Stimulated activated CD4-positive, alpha-beta T cell treated with anti-CD3 and anti-CD28 coated beads, Interleukin-1b, Interleukin-23, amount 100 ng/mL, for 4 hours (primary cell): ENCODE results near the gene CDSN.
"Not testable (repeated sequence)": the region's sequence is repeated elsewhere in the genome, so short reads cannot be mapped to it uniquely, and the experiment has no call there.

Experiments
- DNase-seq, 2 donors: peaks; one replicate each; pipeline ENCODE4 v3.0.0-alpha.2; 2020; ENCODE audit warnings: low read depth in 2 of 2

The CDSN gene, protein sequence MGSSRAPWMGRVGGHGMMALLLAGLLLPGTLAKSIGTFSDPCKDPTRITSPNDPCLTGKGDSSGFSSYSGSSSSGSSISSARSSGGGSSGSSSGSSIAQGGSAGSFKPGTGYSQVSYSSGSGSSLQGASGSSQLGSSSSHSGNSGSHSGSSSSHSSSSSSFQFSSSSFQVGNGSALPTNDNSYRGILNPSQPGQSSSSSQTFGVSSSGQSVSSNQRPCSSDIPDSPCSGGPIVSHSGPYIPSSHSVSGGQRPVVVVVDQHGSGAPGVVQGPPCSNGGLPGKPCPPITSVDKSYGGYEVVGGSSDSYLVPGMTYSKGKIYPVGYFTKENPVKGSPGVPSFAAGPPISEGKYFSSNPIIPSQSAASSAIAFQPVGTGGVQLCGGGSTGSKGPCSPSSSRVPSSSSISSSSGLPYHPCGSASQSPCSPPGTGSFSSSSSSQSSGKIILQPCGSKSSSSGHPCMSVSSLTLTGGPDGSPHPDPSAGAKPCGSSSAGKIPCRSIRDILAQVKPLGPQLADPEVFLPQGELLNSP

GRCh38 chr6:31120151-31120915 lies at the start of gene CDSN:
CDSN (minus strand) TSS chr6:31120446; CDS start chr6:31120419, 27 bp downstream.
- DNase-seq = no peak

DNA sequence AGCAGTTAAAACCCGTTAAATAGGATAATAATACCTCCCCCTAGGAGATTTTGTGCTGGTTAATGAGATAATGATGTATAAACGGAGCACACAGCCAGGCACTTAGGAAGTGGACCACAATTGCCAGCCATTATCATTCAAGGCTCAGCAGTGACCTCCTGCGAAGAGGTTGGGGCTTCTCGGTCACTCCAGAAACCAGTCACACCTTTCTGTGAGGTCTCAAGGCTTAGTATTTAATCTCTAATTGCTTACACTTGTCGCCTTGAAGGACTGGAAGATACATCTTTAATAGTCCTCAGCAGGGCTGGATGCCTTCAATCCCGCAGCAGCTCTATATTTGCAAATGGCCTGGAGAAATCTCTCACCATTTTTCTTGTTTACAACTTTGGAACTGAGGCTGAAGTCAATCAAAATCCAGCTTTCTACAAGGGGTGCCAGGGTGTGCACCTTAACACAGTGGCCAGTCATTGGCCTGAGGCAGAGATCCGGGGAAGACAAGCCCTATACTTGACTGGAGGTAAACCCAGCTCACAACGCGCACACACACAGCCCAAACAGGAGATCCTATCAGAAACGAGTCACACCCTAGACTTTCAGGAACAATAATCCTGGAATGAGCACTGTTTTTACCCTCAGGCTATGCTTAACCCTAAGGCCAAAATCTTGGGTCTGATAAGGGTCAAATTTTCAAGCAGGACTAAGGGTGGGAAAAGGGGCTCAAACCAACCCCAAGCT lies 49.0 kb upstream of the CDSN start:
- no peak for DNase-seq

DNA sequence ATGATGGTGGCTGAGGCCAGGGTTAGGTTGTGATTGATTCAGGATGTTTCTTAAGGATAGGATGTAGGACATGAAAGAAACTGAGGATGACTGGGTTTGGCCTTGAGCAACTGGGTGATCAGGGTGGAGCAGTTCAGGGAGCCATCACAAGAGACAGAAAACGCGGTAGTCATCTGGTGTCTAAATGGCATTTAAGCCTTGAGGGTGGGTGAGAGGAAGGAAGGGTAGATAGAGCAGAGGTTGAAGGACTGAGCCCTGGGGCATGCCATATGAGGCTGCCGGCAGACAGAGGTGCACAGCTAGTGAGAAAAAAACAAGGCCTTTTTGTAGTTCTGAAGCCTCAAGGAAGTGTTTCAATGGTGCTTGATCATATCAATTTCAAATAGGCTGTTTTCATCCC lies 48.4 kb upstream of the CDSN start:
- no peak for DNase-seq

DNA sequence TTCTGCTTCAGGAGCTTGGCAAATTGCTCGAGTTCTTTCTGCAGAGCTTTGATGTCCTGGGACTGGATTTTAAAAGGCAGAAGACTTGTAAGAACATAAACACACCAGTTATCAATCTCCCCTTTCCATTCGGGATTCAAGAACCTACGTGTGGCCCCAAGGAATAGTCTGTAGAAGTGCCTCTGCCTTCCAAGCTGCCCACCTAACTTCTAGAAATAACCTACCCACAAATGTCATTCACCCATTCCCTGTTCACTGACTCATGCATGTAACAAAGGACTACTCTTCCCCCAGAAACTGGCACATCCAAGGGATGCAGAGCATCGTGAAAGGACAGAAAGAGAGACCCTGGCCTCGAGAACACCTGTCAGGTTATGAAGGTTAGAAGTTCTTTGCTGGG lies 45.7 kb upstream of the CDSN start:
- no peak for DNase-seq

- peak in 1 of 2 donors; percentile 7 for DNase-seq
Measured at GRCh38 chr6:31165064-31165832, 45.0 kb upstream of the CDSN start.

- DNase-seq = not testable (repeated sequence)
Measured at GRCh38 chr6:31164475-31165063, 44.3 kb upstream of the CDSN start.

DNA sequence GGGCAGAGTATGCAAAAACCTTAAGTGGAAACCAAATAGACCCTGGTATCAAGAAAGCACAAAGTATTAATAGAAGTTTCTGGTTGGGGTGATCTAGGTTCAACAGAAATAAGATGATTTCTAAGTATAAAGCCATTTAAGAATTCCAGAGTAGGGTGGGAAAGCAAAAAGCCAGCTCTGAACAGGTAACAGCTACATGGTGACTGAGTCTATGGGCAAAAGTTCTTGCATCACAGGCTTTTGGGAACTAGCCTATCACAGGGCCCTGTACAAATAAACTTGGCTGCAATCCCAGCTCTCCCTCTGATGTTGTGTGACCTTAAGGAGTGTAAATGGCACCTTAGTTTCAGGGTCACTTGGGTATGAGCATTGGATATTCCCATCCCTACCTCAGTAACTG lies 43.7 kb upstream of the CDSN start:
- no peak for DNase-seq

DNA sequence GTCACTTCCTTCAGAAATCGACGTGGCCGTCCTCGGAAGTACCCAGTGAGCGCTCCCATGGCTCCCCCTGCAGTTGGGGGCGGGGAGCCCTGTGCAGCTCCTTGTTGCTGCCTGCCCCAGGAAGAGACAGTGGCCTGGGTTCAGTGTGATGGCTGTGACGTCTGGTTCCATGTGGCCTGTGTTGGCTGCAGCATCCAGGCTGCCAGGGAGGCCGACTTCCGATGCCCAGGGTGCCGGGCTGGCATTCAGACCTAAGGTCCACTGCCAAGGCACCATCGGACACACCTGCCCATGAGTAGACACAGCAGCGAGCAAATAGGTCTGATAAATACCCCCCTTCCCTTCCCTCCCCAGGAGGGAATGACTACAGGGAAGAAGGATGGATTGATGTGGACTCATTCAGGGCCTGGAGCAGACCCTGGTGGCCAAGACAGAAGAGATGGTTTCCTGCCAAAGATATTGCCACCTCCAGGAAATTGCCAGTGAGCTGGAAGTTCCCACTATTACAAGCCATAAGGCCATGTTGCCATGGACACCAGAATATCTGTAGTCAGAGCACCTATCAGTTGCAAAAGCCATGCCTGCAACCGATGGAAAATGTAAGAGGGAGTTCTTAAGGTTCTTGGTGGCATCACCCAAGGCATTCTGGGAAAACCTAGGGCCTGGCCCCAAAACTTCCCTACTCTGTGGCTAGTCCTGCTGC lies 42.4 kb upstream of the CDSN start:
- DNase-seq = no peak

DNA sequence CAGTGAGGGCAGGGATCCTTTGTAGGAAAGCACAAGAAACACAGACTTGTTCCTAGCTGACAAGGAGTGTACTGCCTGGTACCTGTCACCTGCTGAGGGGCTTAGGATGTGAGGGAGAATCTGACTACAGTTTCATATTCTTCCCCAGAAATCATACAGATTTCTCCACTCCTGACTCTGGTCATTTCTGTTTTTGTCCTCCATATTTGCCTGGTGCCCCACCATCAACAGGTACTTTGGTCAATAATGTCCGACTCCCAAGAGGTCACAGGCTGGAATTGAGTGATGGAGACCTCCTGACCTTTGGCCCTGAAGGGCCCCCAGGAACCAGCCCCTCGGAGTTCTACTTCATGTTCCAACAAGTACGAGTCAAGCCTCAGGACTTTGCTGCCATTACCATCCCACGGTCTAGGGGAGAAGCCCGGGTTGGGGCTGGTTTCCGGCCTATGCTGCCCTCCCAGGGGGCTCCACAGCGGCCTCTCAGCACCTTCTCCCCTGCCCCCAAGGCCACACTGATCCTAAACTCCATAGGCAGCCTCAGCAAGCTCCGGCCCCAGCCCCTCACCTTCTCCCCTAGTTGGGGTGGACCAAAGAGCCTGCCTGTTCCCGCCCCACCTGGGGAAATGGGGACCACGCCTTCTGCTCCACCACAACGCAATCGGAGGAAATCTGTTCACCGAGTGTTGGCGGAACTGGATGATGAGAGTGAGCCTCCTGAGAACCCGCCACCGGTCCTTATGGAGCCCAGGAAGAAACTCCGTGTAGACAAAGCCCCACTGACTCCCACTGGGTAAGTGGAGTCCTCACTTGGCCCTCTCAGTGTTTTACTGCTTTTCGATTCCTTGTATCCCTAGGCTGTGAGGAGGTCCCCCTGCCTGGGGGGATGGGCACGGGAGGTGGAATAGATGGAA lies 41.2 kb upstream of the CDSN start:
- DNase-seq = no peak

- DNase-seq = no peak
Measured at GRCh38 chr6:31158863-31159855, 38.9 kb upstream of the CDSN start.

GRCh38 chr6:31158140-31158862 lies 38.1 kb upstream of the CDSN start, which contains the start of gene TCF19:
TCF19 (plus strand) TSS chr6:31158589; CDS start chr6:31159470, 881 bp downstream.
- peak; percentile 99 for DNase-seq

DNA sequence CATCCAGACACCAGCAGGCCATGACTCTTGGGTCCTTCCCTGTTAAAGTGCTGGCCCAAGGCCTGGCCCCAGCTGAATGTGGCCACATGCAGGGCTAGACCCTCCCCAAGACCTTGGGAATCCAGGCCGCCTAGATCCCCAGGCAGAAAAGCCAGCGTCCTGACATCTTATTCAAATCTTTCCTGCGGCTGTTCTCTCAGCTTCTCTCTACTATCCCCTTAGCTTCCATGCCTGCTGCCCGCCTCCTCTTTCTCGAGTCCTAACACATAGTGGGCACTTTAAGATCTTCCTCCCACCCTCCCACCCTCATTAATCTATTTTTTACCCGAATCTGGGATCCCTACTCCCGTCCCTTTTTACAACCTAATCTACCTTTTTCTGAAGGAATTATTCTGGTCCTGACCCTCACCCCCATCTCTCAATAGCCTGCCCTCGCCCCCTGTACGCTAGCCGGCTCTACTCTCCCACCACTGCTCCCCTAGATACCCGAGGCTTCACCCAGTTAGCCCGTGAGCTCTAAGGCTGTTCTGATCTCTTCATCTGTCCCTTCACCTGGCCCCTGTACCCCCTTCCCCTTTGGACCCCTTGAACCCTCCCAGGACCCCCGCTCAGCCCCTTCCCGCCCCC lies 37.4 kb upstream of the CDSN start, which contains the start of gene CCHCR1:
Gene CCHCR1 (minus strand): TSS at position 290 of the 627 bp plus-strand sequence. CDS start 202 bp downstream, at position 88.
- no peak for DNase-seq

- no peak for DNase-seq
Measured at GRCh38 chr6:31156641-31157040, 36.4 kb upstream of the CDSN start.

DNA sequence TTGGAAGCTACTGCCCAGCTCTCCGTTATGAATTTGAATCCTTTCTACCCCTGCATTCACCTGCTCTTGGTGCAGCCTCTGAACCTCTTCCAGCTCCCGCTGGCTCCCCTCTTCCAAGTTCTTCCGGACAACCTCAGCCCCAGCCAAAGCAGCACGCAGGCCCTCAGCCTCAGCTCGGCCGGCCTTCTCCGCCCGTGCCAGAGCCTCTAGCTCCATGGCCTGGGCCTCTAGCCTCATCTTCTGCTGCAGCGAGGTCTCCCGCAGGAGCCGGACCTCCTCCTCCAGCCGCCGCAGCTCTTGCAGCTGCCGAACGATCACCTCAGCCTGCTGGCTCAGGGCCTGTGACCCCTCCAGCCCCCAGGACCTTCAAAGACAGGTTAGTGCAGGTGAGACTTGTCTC lies 34.2 kb upstream of the CDSN start:
- DNase-seq = no peak

GRCh38 chr6:31152781-31153180 lies 32.5 kb upstream of the CDSN start:
- DNase-seq = no peak

DNA sequence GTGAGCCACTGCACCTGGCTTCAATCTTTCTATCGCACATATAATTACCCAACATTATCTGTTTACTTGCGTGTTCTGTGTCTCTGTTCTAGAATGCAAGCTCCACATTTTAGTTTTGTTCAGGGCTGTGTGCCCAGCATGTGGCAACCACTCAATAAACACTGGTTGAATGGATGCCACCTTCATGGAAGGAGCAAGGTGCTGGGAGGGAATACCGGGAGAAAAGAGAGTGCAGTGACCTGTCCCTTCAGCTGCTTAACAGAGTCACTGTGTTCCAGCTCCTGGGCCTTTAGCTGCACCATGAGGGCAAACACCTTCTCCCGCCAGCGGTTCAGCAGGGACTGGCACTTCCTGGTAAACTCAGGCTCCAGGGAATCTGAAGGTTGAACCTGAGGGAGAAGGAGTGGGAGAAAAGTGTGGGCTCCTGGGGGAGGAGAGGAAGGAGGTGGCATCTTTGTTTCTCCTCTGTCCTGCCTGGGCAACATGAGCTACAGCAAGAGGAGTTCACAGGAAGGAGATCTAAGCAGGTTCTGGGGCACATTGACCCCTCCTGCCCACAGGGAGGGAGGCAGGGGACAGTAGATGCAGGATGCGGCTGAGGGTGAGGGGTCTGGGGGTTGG lies 29.7 kb upstream of the CDSN start:
- no peak for DNase-seq
